ENCODE results near the gene BRPF3.

The BRPF3 gene

DNA sequence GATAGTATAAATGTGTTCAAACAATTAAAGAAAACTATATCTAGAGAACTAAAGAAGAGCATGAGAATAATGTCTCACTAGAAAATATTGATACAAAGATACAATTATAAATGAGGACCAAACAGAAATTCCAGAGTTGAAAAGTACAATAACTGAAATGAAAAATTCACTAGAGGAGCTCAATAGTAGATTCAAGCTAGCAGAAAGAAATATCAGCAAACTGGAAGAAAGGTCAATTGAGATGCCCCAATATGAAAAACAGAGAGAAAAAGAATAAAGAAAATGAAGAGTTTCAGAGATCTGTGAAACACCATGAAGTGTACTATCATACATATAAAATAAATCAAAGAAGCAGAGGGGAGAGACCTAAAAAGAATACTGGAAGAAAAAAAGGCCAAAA is 18.0 kb upstream of the BRPF3 start:
- Histone ChIP-seq H3K27me3 (replicated peaks; ENCODE audit: control insufficient read depth, insufficient read depth, low read length) (no peaks in the 10 kb centered on the region), H3K9ac (ENCODE audit: low read length) (no peak overlapping the region), H3K9me3 (ENCODE audit: control insufficient read depth, low read length) (peaks cover 23% of the 10 kb centered on the region), H3K36me3 (ENCODE audit: control insufficient read depth, insufficient read depth, low read length, severe bottlenecking) (no peaks in the 10 kb centered on the region), H3K4me3 (ENCODE audit: low read length) (no peak overlapping the region), H3K4me1 (ENCODE audit: control insufficient read depth, insufficient read depth, low read length) (no peaks in the 10 kb centered on the region)
- DNase-seq (ENCODE audit: low read depth): no peak

- H3K9me3 ChIP-seq (ENCODE audit: control insufficient read depth, low read length): peaks cover 23% of the 10 kb centered on the region
- H3K36me3 ChIP-seq (ENCODE audit: control insufficient read depth, insufficient read depth, low read length, severe bottlenecking): no peaks in the 10 kb centered on the region
- H3K4me3 ChIP-seq (ENCODE audit: low read length): no peak overlapping the region
- H3K9ac ChIP-seq (ENCODE audit: low read length): no peak overlapping the region
- H3K4me1 ChIP-seq (ENCODE audit: control insufficient read depth, insufficient read depth, low read length): peaks cover 3% of the 10 kb centered on the region
- DNase-seq (ENCODE audit: low read depth): no peak
- no peaks in the 10 kb centered on the region for H3K27me3 ChIP-seq (replicated peaks; ENCODE audit: control insufficient read depth, insufficient read depth, low read length)
Observed at GRCh38 chr6:36180126-36180525, 16.4 kb upstream of the BRPF3 start.

DNA sequence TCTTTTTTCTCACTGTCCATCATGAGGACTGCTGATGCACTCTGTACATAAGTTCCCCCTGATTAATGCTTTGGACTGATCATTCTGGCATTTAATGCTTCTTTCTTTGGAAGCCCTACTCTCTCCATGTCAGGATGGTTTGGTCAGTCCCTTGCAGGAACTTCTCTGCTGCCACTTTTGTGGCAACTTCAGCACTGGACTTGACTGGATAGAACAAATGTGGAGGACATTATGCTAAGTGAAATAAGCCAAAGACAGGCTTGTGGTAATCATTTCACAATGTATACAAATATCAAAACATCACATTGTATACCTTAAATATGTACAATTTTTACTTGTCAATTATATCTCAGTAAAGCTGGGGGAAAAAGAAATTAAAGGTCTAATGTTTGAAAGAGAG is 12.2 kb upstream of the BRPF3 start:
- H3K4me1 ChIP-seq (ENCODE audit: control insufficient read depth, insufficient read depth, low read length): peaks cover 3% of the 10 kb centered on the region

DNA sequence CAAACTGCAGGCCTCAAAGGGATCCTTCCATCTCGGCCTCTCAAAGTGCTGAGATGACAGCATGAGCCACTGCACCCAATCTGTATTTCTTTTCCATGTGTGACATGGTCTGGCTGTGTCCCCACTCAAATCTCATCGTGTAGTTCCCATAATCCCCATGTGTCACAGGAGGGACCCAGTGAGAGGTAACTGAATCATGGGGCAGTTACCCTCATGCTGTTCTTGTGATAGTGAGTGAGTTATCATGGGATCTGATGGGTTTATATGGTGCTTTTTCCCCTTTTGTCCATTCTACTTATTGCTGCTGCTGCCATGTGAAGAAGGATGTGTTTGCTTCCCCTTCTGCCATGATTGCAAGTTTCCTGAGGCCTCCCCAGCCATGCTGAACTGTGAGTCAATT is 10.3 kb upstream of the BRPF3 start:
- H3K27me3 ChIP-seq (replicated peaks; ENCODE audit: control insufficient read depth, insufficient read depth, low read length): no peaks in the 10 kb centered on the region
- no peak for DNase-seq (ENCODE audit: low read depth)
- H3K9me3 ChIP-seq (ENCODE audit: control insufficient read depth, low read length): peaks cover 8% of the 10 kb centered on the region

More for the DNA sequence above, 12.2 kb upstream of the BRPF3 start:
- Histone ChIP-seq H3K36me3 (ENCODE audit: control insufficient read depth, insufficient read depth, low read length, severe bottlenecking) (no peaks in the 10 kb centered on the region), H3K9me3 (ENCODE audit: control insufficient read depth, low read length) (peaks cover 8% of the 10 kb centered on the region), H3K4me3 (ENCODE audit: low read length) (no peak overlapping the region), H3K27me3 (replicated peaks; ENCODE audit: control insufficient read depth, insufficient read depth, low read length) (no peaks in the 10 kb centered on the region), H3K9ac (ENCODE audit: low read length) (no peak overlapping the region)
- DNase-seq (ENCODE audit: low read depth): no peak

DNA sequence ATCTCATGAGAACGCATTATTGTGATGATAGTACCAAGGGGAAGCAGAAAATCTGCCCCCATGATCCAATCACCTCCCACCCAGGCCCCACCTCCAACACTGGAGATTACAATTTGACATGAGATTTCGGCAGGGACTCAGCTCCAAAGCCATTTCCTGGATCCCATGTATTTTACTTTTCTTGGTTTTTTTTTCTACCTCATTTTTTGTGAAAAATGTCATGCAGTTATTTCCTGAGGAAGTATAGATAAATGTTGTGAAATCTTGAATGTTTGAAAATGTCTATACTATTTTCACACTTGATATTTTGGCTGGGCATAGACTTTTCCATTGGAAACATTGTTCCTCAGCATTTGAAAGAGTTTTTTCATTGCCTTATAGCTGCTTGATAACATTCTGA is 9.1 kb upstream of the BRPF3 start:
- peaks cover 3% of the 10 kb centered on the region for H3K4me1 ChIP-seq (ENCODE audit: control insufficient read depth, insufficient read depth, low read length)
- H3K4me3 ChIP-seq (ENCODE audit: low read length): no peak overlapping the region
- H3K9ac ChIP-seq (ENCODE audit: low read length): no peak overlapping the region
- H3K36me3 ChIP-seq (ENCODE audit: control insufficient read depth, insufficient read depth, low read length, severe bottlenecking): no peaks in the 10 kb centered on the region
- no peaks in the 10 kb centered on the region for H3K27me3 ChIP-seq (replicated peaks; ENCODE audit: control insufficient read depth, insufficient read depth, low read length)
- H3K9me3 ChIP-seq (ENCODE audit: control insufficient read depth, low read length): peaks cover 5% of the 10 kb centered on the region
- no peak for DNase-seq (ENCODE audit: low read depth)

More for the DNA sequence above, 10.3 kb upstream of the BRPF3 start:
- Histone ChIP-seq H3K9ac (ENCODE audit: low read length) (no peak overlapping the region), H3K4me3 (ENCODE audit: low read length) (no peak overlapping the region), H3K36me3 (ENCODE audit: control insufficient read depth, insufficient read depth, low read length, severe bottlenecking) (no peaks in the 10 kb centered on the region), H3K4me1 (ENCODE audit: control insufficient read depth, insufficient read depth, low read length) (peaks cover 3% of the 10 kb centered on the region)

DNA sequence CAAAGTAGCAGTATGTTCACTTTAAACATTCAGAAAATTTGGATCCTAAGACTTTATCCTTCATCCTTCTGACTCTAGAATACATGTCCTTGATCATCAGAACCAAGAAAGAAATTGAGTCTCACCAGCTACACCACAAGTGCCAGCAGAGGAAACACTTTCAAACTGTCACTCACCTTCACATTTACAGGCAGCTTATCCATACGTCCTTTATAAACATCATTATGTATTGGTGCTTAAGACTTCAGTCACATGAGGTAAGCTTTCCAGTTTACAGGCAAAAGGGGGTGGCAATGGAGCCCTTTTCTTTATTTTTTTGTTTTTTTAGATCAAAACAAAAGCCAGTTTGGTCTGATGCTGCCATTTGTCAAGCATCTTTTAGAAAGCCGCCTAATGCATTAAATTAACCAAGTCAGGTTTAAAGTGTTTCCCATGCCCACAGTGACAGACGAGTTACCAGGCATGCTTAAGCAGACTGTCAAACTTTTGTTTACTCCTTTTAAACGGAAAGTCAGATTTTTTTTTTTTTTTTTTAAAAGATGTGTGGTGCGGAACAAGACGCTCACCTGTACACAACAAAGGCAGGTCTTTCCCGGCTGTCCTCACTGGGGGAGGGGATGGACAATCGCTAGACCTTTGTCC is 952 bp upstream of the BRPF3 start:
- DNase-seq (ENCODE audit: low read depth): peak; percentile 4
- H3K36me3 ChIP-seq (ENCODE audit: control insufficient read depth, insufficient read depth, low read length, severe bottlenecking): peaks cover 10% of the 10 kb centered on the region

GRCh38 chr6:36196880-36197548 is 470 bp downstream of the BRPF3 start:
- Histone ChIP-seq H3K9me3 (ENCODE audit: control insufficient read depth, low read length) (no peaks in the 10 kb centered on the region), H3K9ac (ENCODE audit: low read length) (peak overlapping the region; percentile 90), H3K36me3 (ENCODE audit: control insufficient read depth, insufficient read depth, low read length, severe bottlenecking) (peaks cover 25% of the 10 kb centered on the region)

More for the DNA sequence above, 952 bp upstream of the BRPF3 start:
- Histone ChIP-seq H3K9me3 (ENCODE audit: control insufficient read depth, low read length) (no peaks in the 10 kb centered on the region), H3K9ac (ENCODE audit: low read length) (peak overlapping the region; percentile 90), H3K27me3 (replicated peaks; ENCODE audit: control insufficient read depth, insufficient read depth, low read length) (no peaks in the 10 kb centered on the region), H3K4me3 (ENCODE audit: low read length) (peak overlapping the region; percentile 86), H3K4me1 (ENCODE audit: control insufficient read depth, insufficient read depth, low read length) (peaks cover 14% of the 10 kb centered on the region)

DNA sequence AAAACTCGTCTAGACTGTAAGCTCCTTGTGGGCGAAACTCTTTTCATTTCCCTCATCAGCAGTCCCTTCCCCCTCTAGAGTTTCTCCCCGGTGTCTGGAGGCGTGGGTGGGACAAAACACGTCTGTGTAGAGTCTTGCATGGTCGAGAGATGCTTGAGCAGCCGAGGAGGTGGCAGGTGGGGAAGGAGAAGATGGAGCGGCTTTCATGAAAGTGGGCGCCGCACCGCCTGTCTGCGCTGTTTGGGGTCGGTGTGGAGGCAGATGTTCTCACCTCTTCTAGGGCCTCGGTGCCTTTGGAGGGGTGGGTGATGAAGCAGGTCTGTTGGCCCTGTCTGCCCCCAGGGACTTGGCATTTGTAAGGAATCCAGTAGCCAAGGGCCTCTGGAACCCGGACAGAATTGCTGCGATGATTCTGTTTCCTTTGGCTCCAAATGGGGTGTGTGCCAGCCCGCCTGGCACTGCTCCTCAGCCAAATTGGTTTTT is 1.2 kb downstream of the BRPF3 start:
- DNase-seq (ENCODE audit: low read depth): no peak
- peaks cover 14% of the 10 kb centered on the region for H3K4me1 ChIP-seq (ENCODE audit: control insufficient read depth, insufficient read depth, low read length)
- peaks cover 32% of the 10 kb centered on the region for H3K36me3 ChIP-seq (ENCODE audit: control insufficient read depth, insufficient read depth, low read length, severe bottlenecking)
- no peaks in the 10 kb centered on the region for H3K27me3 ChIP-seq (replicated peaks; ENCODE audit: control insufficient read depth, insufficient read depth, low read length)
- no peaks in the 10 kb centered on the region for H3K9me3 ChIP-seq (ENCODE audit: control insufficient read depth, low read length)
- H3K9ac ChIP-seq (ENCODE audit: low read length): peak overlapping the region; percentile 39
- peak overlapping the region; percentile 86 for H3K4me3 ChIP-seq (ENCODE audit: low read length)

More at GRCh38 chr6:36196880-36197548, 470 bp downstream of the BRPF3 start:
- Histone ChIP-seq H3K27me3 (replicated peaks; ENCODE audit: control insufficient read depth, insufficient read depth, low read length) (no peaks in the 10 kb centered on the region), H3K4me1 (ENCODE audit: control insufficient read depth, insufficient read depth, low read length) (peaks cover 14% of the 10 kb centered on the region), H3K4me3 (ENCODE audit: low read length) (peak overlapping the region; percentile 86)
- peak; percentile 99 for DNase-seq (ENCODE audit: low read depth)

DNA sequence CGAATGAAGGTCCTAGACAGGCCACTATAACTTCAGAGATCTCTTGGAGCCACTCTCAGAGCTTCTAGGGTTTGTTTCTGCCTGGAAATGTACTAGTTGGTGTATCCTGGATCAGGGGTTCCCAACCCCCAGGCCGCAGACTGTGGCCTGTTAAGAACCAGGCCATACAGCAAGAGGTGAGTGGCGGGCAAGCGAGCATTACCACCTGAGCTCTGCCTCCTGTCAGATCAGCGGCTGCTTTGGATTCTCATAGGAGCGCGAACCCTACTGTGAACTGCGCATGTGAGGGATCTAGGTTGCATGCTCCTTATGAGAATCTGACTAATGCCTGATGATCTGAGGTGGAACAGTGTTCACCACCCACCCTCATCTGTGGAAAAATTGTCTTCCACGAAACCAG is 2.4 kb downstream of the BRPF3 start:
- Histone ChIP-seq H3K4me1 (ENCODE audit: control insufficient read depth, insufficient read depth, low read length) (peaks cover 14% of the 10 kb centered on the region), H3K36me3 (ENCODE audit: control insufficient read depth, insufficient read depth, low read length, severe bottlenecking) (peaks cover 44% of the 10 kb centered on the region)
- no peak for DNase-seq (ENCODE audit: low read depth)

GRCh38 chr6:36200154-36200891 is 3.8 kb downstream of the BRPF3 start:
- Histone ChIP-seq H3K27me3 (replicated peaks; ENCODE audit: control insufficient read depth, insufficient read depth, low read length) (no peaks in the 10 kb centered on the region), H3K4me3 (ENCODE audit: low read length) (no peak overlapping the region), H3K36me3 (ENCODE audit: control insufficient read depth, insufficient read depth, low read length, severe bottlenecking) (peaks cover 58% of the 10 kb centered on the region), H3K9ac (ENCODE audit: low read length) (no peak overlapping the region), H3K9me3 (ENCODE audit: control insufficient read depth, low read length) (no peaks in the 10 kb centered on the region), H3K4me1 (ENCODE audit: control insufficient read depth, insufficient read depth, low read length) (peaks cover 14% of the 10 kb centered on the region)
- DNase-seq (ENCODE audit: low read depth): no peak

More for the DNA sequence above, 2.4 kb downstream of the BRPF3 start:
- Histone ChIP-seq H3K4me3 (ENCODE audit: low read length) (no peak overlapping the region), H3K27me3 (replicated peaks; ENCODE audit: control insufficient read depth, insufficient read depth, low read length) (no peaks in the 10 kb centered on the region), H3K9me3 (ENCODE audit: control insufficient read depth, low read length) (no peaks in the 10 kb centered on the region), H3K9ac (ENCODE audit: low read length) (no peak overlapping the region)

GRCh38 chr6:36200998-36201596 is 4.6 kb downstream of the BRPF3 start:
- H3K9me3 ChIP-seq (ENCODE audit: control insufficient read depth, low read length): no peaks in the 10 kb centered on the region
- peaks cover 66% of the 10 kb centered on the region for H3K36me3 ChIP-seq (ENCODE audit: control insufficient read depth, insufficient read depth, low read length, severe bottlenecking)
- DNase-seq (ENCODE audit: low read depth): no peak
- H3K9ac ChIP-seq (ENCODE audit: low read length): no peak overlapping the region
- no peak overlapping the region for H3K4me3 ChIP-seq (ENCODE audit: low read length)
- no peaks in the 10 kb centered on the region for H3K27me3 ChIP-seq (replicated peaks; ENCODE audit: control insufficient read depth, insufficient read depth, low read length)
- peaks cover 9% of the 10 kb centered on the region for H3K4me1 ChIP-seq (ENCODE audit: control insufficient read depth, insufficient read depth, low read length)

All from adipocyte (in vitro differentiated cells).